HepG2 (cell line): ENCODE results near the gene BMP2K. TPM values are rescaled to one million over a fixed set of nuclear protein-coding genes. Genes with fewer than 3 reads are reported as not detected.

Experiments used
- ATF3 ChIP-seq: sonication (generic); formaldehyde crosslinking; IDR thresholded peaks from 2 replicates; pipeline ENCODE4 v1.4.0; 2020; ENCODE audit warnings: missing genetic modification reagents
- CC2D1A ChIP-seq: sonication (generic); formaldehyde crosslinking; IDR thresholded peaks from 2 replicates; pipeline ENCODE4 v1.8.1; 2023; ENCODE audit warnings: mild to moderate bottlenecking, missing genetic modification reagents
- CREB3 ChIP-seq: sonication (generic); formaldehyde crosslinking; IDR thresholded peaks from 2 replicates; pipeline ENCODE4 v1.5.0; 2020; ENCODE audit warnings: missing genetic modification reagents
- DMAP1 ChIP-seq: IDR thresholded peaks from 2 replicates; pipeline ENCODE4 v1.6.1; 2016
- FIP1L1 ChIP-seq: fragments of 200-400 bp; formaldehyde crosslinking; IDR thresholded peaks from 2 replicates; pipeline ENCODE4 v1.6.1; 2018; ENCODE audit warnings: low read depth, mild to moderate bottlenecking, low read length, moderate library complexity, borderline replicate concordance; ENCODE audit not compliant: insufficient read depth
- GATAD2A ChIP-seq: IDR thresholded peaks from 2 replicates; pipeline ENCODE4 v1.6.1; 2016
- IKZF4 ChIP-seq: sonication (generic); formaldehyde crosslinking; IDR thresholded peaks from 2 replicates; pipeline ENCODE4 v1.5.1; 2020; ENCODE audit warnings: borderline replicate concordance, mild to moderate bottlenecking, low read depth, missing genetic modification reagents; ENCODE audit errors: not compliant biosample characterization
- KMT2B ChIP-seq: IDR thresholded peaks from 2 replicates; pipeline ENCODE4 v1.6.1; 2016; ENCODE audit warnings: missing genetic modification reagents, missing compliant biosample characterization
- LCORL ChIP-seq, 2 experiments: fragments of 450-650 bp in 1 of 2; sonication (generic) in 1 of 2; formaldehyde crosslinking in 1 of 2; IDR thresholded peaks; 2 replicates each; pipeline versions ENCODE4 v1.5.0 to v1.6.1; 2017 to 2020; ENCODE audit warnings: antibody characterized with exemption in 1 of 2, missing genetic modification reagents in 1 of 2
- RAD51 ChIP-seq: fragments of 450-650 bp; IDR thresholded peaks from 2 replicates; pipeline ENCODE4 v1.6.1; 2016; ENCODE audit warnings: borderline replicate concordance
- SNAPC4 ChIP-seq: sonication (generic); formaldehyde crosslinking; IDR thresholded peaks from 2 replicates; pipeline ENCODE4 v1.4.0; 2020; ENCODE audit warnings: mild to moderate bottlenecking, missing genetic modification reagents
- TRIM24 ChIP-seq: sonication (generic); formaldehyde crosslinking; IDR thresholded peaks from 2 replicates; pipeline ENCODE4 v1.8.0; 2022; ENCODE audit warnings: mild to moderate bottlenecking, missing genetic modification reagents
- ZBTB46 ChIP-seq: sonication (generic); formaldehyde crosslinking; IDR thresholded peaks from 2 replicates; pipeline ENCODE4 v1.4.0; 2020; ENCODE audit warnings: mild to moderate bottlenecking, missing genetic modification reagents, borderline replicate concordance
- ZBTB7A ChIP-seq: sonication (generic); formaldehyde crosslinking; IDR thresholded peaks from 2 replicates; pipeline ENCODE4 v1.8.0; 2022; ENCODE audit warnings: mild to moderate bottlenecking, missing genetic modification reagents
- ZNF337 ChIP-seq: sonication (generic); formaldehyde crosslinking; IDR thresholded peaks from 2 replicates; pipeline ENCODE4 v1.5.1; 2020; ENCODE audit warnings: missing genetic modification reagents, low read depth, mild to moderate bottlenecking, borderline replicate concordance
- ZNF343 ChIP-seq: sonication (generic); formaldehyde crosslinking; IDR thresholded peaks from 2 replicates; pipeline ENCODE4 v1.4.0; 2020; ENCODE audit warnings: mild to moderate bottlenecking, missing genetic modification reagents
- ZNF441 ChIP-seq: sonication (generic); formaldehyde crosslinking; IDR thresholded peaks from 2 replicates; pipeline ENCODE4 v1.7.0; 2021; ENCODE audit warnings: missing genetic modification reagents, borderline replicate concordance
- ZNF766 ChIP-seq: sonication (generic); formaldehyde crosslinking; IDR thresholded peaks from 2 replicates; pipeline ENCODE4 v1.5.0; 2020; ENCODE audit warnings: missing genetic modification reagents, borderline replicate concordance
- ZUFSP ChIP-seq: sonication (generic); formaldehyde crosslinking; IDR thresholded peaks from 2 replicates; pipeline ENCODE4 v1.9.0; 2021; ENCODE audit warnings: missing genetic modification reagents, mild to moderate bottlenecking, borderline replicate concordance
- polyA plus RNA-seq, 8 experiments: library from polyadenylated mRNA; depleted of rRNA in 3 of 8; stranded (reverse) in 7 of 8; unstranded in 1 of 8; fragments of >200 nt; fragmentation: Illumina TruSeq in 4 of 8; extraction: Trizol in 4 of 8; gene quantifications; 2 replicates each; pipeline versions ENCODE4 v1.2.1 to v1.2.3, GENCODE V29; 2011 to 2016; ENCODE audit warnings: low read depth in 4 of 8, missing spikeins in 1 of 8, mixed read lengths in 1 of 8; ENCODE audit not compliant: insufficient read depth in 1 of 8
- total RNA-seq, 5 experiments: library from RNA; depleted of rRNA; stranded (reverse); fragments of >200 nt; fragmentation: Illumina TruSeq; extraction: Trizol; gene quantifications; 2 replicates each; pipeline ENCODE4 v1.2.3, GENCODE V29; 2016; ENCODE audit warnings: low read depth in 1 of 5

The BMP2K gene
- total and polyA plus RNA-seq, 2 of the 13 experiments (the other 11 are each of a cell fraction or from before 2014, with no cell fraction given), result 8.6 to 15.2 TPM

GRCh38 chr4:78775303-78776078 is 659 bp upstream of the BMP2K start (continued):
- TF ChIP-seq IKZF4 (CRISPR knock-in tag) (no peak), FIP1L1 (no peak), GATAD2A (peak; percentile 58), ZNF441 (CRISPR knock-in tag) (peak; percentile 39; the same call in 1 of the 2 replicates), DMAP1 (CRISPR knock-in tag) (peak; percentile 80; the same call in 1 of the 2 replicates), TRIM24 (CRISPR knock-in tag) (no peak), RAD51 (peak; percentile 28; the same call in 1 of the 2 replicates), LCORL (IDR thresholded peaks at IDR 0.05) (no peak), LCORL (CRISPR knock-in tag; IDR thresholded peaks at IDR 0.05) (no peak; the same call in 1 of the 2 replicates), CREB3 (CRISPR knock-in tag) (no peak), ZNF766 (CRISPR knock-in tag) (no peak), KMT2B (CRISPR knock-in tag) (0 out of 2 replicates have a peak, but pooled peaks have one; percentile 78), ZBTB46 (CRISPR knock-in tag) (no peak), ZNF343 (CRISPR knock-in tag) (no peak), ZUFSP (CRISPR knock-in tag) (no peak), CC2D1A (CRISPR knock-in tag) (no peak), ATF3 (CRISPR knock-in tag) (peak; percentile 45), ZBTB7A (no peak), SNAPC4 (CRISPR knock-in tag) (no peak), ZNF337 (CRISPR knock-in tag) (no peak)
